Muscle layer of colon (tissue), 2 donors: ENCODE measurements around the gene HEXIM2.
A peak's percentile ranks its signal among the peaks of the same experiment; 100 is the strongest.

Experiments used
- H3K27ac ChIP-seq: one replicate; pipeline ENCODE4 v1.7.0; 2013; ENCODE audit warnings: low read depth, mild to moderate bottlenecking, low read length, moderate library complexity
- H3K27me3 ChIP-seq, 2 donors: one replicate each; pipeline ENCODE4 v1.7.0; 2013; ENCODE audit warnings: low read length in 2 of 2, mild to moderate bottlenecking in 2 of 2; ENCODE audit not compliant: insufficient read depth in 2 of 2, control insufficient read depth in 1 of 2
- H3K36me3 ChIP-seq: one replicate; pipeline ENCODE4 v1.7.0; 2013; ENCODE audit warnings: mild to moderate bottlenecking, low read length; ENCODE audit not compliant: insufficient read depth
- H3K4me1 ChIP-seq: one replicate; pipeline ENCODE4 v1.7.0; 2013; ENCODE audit warnings: mild to moderate bottlenecking, low read length; ENCODE audit not compliant: insufficient read depth
- H3K4me3 ChIP-seq, 2 donors: one replicate each; pipeline ENCODE4 v1.7.0; 2013; ENCODE audit warnings: low read length in 2 of 2, low read depth in 1 of 2, mild to moderate bottlenecking in 1 of 2, moderate library complexity in 1 of 2
- H3K9ac ChIP-seq: one replicate; pipeline ENCODE4 v1.7.0; 2013; ENCODE audit warnings: low read length
- H3K9me3 ChIP-seq: one replicate; pipeline ENCODE4 v1.7.0; 2013; ENCODE audit warnings: mild to moderate bottlenecking, low read length
- donor health status: abdominal sarcoma.
- donor health status: Adenocarcinoma of cecum.

Gene HEXIM2

GRCh38 chr17:45129426-45129939, 32.2 kb upstream of the HEXIM2 start:
- Histone ChIP-seq H3K4me1 (peaks cover 49% of the 10 kb centered on the region), H3K27ac (no peak overlapping the region), H3K9ac (no peak overlapping the region)

GRCh38 chr17:45129940-45130680, 31.6 kb upstream of the HEXIM2 start:
- H3K4me1 ChIP-seq: peaks cover 46% of the 10 kb centered on the region
- H3K9me3 ChIP-seq: no peaks in the 10 kb centered on the region
- H3K36me3 ChIP-seq: no peaks in the 10 kb centered on the region
- H3K27ac ChIP-seq: peak overlapping the region; percentile 34
- H3K4me3 ChIP-seq: no peak overlapping the region
- H3K27me3 ChIP-seq: no peaks in the 10 kb centered on the region
- no peak overlapping the region for H3K9ac ChIP-seq

More at GRCh38 chr17:45129426-45129939, 32.2 kb upstream of the HEXIM2 start:
- Histone ChIP-seq H3K4me3 (no peak overlapping the region), H3K27me3 (no peaks in the 10 kb centered on the region), H3K36me3 (no peaks in the 10 kb centered on the region), H3K9me3 (no peaks in the 10 kb centered on the region)

GRCh38 chr17:45130681-45131615, 30.7 kb upstream of the HEXIM2 start:
- H3K27ac ChIP-seq: peak overlapping the region; percentile 81
- H3K4me3 ChIP-seq: peak overlapping the region; percentile 64 to 95
- H3K9ac ChIP-seq: peak overlapping the region; percentile 62

GRCh38 chr17:45131616-45132319, 29.9 kb upstream of the HEXIM2 start:
- no peaks in the 10 kb centered on the region for H3K27me3 ChIP-seq
- H3K9ac ChIP-seq: peak overlapping the region; percentile 62
- H3K4me3 ChIP-seq: peak overlapping the region; percentile 64 to 95
- peaks cover 56% of the 10 kb centered on the region for H3K4me1 ChIP-seq
- H3K27ac ChIP-seq: peak overlapping the region; percentile 81
- no peaks in the 10 kb centered on the region for H3K9me3 ChIP-seq
- H3K36me3 ChIP-seq: no peaks in the 10 kb centered on the region

More at GRCh38 chr17:45130681-45131615, 30.7 kb upstream of the HEXIM2 start:
- Histone ChIP-seq H3K36me3 (no peaks in the 10 kb centered on the region), H3K27me3 (no peaks in the 10 kb centered on the region), H3K9me3 (no peaks in the 10 kb centered on the region), H3K4me1 (peaks cover 47% of the 10 kb centered on the region)

GRCh38 chr17:45132320-45132571, 29.4 kb upstream of the HEXIM2 start, which contains the start of gene PLCD3:
Gene PLCD3 (minus strand): TSS chr17:45132515. CDS start chr17:45132410, 105 bp downstream.
- Histone ChIP-seq H3K27ac (peak within 1 kb of the TSS; percentile 99), H3K36me3 (peaks cover under 1% of the 10 kb centered on the region), H3K27me3 (no peaks in the 10 kb centered on the region), H3K4me3 (peak within 1 kb of the TSS; percentile 88 to 95), H3K9ac (peak within 1 kb of the TSS; percentile 93), H3K9me3 (no peaks in the 10 kb centered on the region), H3K4me1 (peaks cover 56% of the 10 kb centered on the region)

- Histone ChIP-seq H3K27ac (peak overlapping the region; percentile 99), H3K4me3 (peak overlapping the region; percentile 88 to 94), H3K9me3 (no peaks in the 10 kb centered on the region), H3K36me3 (peaks cover 6% of the 10 kb centered on the region), H3K9ac (peak overlapping the region; percentile 93), H3K27me3 (no peaks in the 10 kb centered on the region), H3K4me1 (peaks cover 53% of the 10 kb centered on the region)
These were observed 28.9 kb upstream of the HEXIM2 start for GRCh38 chr17:45132572-45133463.

GRCh38 chr17:45135192-45135977, 26.3 kb upstream of the HEXIM2 start, which contains the start of gene ACBD4:
Gene ACBD4 (plus strand): TSS chr17:45135687. CDS start chr17:45136145, 458 bp downstream.
- H3K4me1 ChIP-seq: peaks cover 28% of the 10 kb centered on the region
- H3K36me3 ChIP-seq: peaks cover 19% of the 10 kb centered on the region
- no peaks in the 10 kb centered on the region for H3K27me3 ChIP-seq
- peak within 1 kb of the TSS; percentile 92 for H3K27ac ChIP-seq
- peak within 1 kb of the TSS; percentile 74 for H3K9ac ChIP-seq
- peak within 1 kb of the TSS; percentile 74 to 94 for H3K4me3 ChIP-seq
- no peaks in the 10 kb centered on the region for H3K9me3 ChIP-seq

- Histone ChIP-seq H3K4me1 (peaks cover 20% of the 10 kb centered on the region), H3K9me3 (no peaks in the 10 kb centered on the region), H3K36me3 (peaks cover 19% of the 10 kb centered on the region), H3K27me3 (no peaks in the 10 kb centered on the region), H3K27ac (peak overlapping the region; percentile 92), H3K9ac (peak overlapping the region; percentile 74), H3K4me3 (peak overlapping the region; percentile 74 to 94)
These were observed 25.5 kb upstream of the HEXIM2 start for GRCh38 chr17:45135978-45136791.

GRCh38 chr17:45136846-45137560, 24.7 kb upstream of the HEXIM2 start:
- Histone ChIP-seq H3K27ac (peak overlapping the region; percentile 12), H3K36me3 (peaks cover 19% of the 10 kb centered on the region), H3K9me3 (no peaks in the 10 kb centered on the region), H3K27me3 (no peaks in the 10 kb centered on the region), H3K4me3 (no peak overlapping the region), H3K4me1 (peaks cover 16% of the 10 kb centered on the region), H3K9ac (no peak overlapping the region)
